HG02840 (cell line): Measurements from ENCODE around the gene FPR2.
"Not testable (repeated sequence)": the region's sequence is repeated elsewhere in the genome, so short reads cannot be mapped to it uniquely, and the experiment has no call there.

Source experiments
- ATAC-seq: cut with Tn5 transposase; IDR thresholded peaks from one replicate; pipeline ENCODE4 v1.9.1; 2021; ENCODE audit warnings: mild to moderate bottlenecking, moderate library complexity, moderate number of reproducible peaks; ENCODE audit not compliant: unreplicated experiment, low FRiP score

Gene FPR2

DNA sequence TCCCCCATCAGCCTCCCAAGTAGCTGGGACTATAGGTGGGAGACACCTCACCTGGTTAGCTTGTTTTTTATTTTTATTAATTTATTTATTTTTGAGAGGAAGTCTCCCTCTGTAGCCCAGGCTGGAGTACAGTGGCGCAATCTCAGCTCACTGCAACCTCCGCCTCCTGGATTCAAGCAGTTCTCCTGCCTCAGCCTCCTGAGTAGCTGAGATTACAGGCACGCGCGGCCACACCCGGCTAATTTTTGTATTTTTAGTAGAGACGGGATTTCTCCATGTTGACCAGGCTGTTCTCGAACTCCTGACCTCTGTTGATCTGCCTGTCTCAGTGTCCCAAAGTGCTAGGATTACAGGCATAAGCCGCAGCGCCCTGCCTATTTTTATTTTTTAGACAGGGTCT lies 22.5 kb upstream of the FPR2 start:
- ATAC-seq, result not testable (repeated sequence)

DNA sequence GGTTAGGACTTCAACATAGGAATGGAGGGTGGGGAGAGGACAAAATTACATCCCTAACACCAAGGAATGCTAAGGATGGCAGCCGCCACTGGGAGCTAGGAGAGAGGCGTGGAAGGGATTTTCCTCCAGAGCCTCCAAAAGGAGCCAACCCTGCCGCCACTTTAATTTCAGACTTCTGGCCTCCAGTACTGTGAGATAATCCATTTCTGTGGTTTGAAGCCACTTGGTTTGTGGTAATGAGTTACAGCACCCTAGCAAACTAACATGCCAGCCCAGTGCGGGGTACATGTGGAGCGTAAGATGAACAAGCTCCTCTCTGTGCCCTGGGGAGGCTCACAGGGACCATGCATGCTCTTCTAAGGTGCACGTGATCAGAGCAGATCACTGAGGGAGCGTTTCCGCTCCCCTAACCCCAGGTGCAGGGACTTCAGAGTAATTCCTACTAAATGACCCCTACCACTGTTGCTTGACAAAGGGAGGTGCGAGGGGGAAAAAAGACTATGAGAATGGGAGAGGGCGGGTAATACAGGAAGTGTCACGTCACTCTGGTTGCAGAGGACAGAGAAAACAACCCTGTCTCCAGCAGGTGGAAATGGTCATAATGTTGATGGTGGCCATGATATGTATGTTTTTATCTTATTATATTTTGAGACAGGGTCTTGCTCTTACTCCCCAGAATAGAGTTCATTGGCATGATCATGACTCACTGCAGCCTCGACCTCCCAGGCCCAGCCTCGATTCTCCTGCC lies 21.3 kb upstream of the FPR2 start:
- ATAC-seq, result no peak

DNA sequence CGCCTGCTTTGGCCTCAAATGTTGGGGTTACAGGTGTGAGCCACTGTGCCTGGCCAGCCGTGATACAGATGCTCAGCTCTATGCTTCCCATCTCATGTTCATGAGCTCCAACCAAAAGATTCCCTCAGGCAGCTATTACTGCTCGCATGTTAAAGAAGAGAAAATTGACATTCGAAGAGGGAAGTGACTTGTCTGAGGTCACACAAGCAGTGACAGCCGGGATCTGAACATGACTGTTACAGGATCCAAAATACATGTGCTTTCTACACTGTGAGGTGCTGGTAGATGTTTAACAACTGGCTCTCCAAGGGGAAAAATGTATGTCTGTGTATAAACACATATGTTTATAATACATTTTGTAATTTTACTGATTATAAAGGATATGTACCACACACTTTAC lies 20.6 kb upstream of the FPR2 start:
- no peak for ATAC-seq

DNA sequence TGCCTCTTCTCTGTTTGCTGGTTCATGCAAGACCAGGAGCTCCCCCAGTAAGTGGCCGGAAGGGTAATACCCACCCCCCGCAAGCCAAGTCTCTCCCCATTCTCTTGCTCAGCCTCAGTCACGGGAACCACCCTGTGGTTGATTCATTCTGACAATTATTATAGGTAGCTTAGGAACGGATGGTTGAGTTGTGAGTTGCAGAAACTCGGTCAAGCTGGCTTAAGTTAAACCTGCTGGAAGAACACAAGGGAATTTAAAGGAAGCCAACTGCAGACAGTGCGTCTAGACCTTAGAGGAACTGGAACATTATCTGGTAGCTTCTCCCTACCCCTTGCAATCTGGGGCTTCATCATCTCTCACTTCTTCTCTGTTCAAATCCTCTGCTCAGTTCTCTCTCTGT lies 18.2 kb upstream of the FPR2 start:
- no peak for ATAC-seq

DNA sequence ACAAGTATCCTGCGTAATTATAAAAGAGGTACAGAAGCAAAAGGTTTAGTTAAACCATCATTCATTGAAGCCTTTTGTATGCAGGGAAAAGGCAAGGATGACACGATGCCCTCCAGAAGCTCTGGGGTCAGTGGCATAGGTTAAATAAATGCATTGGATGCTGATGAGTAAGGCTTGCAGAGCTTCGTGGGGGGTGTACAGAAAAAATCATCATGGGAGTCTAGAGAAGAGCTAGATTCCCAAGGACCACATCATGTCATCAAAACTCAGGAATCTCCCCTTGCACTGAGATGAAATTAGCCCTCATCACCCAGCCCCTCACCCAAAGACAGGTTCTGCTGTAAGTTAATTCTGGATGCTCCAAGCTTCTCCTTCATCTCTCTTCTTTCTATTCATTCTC lies 17.6 kb upstream of the FPR2 start:
- no peak for ATAC-seq

DNA sequence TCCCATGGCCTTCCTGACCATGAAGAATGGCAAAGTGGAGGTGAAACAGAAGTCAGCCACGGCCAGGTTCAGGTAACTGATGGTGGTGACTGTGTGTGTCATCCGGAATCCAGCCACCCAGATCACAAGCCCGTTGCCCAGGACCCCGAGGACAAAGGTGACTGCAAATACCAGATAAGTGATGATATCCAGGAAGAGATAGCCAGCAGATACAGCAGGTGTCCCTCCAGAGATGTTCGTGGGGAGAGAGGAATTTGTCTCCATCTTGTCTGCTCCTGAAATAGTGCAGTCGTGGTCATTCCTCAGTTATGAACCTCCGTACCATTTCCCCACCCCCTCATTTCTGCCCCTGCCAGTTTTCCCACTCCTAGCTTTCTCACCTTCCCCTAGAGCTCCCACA lies 14.2 kb upstream of the FPR2 start:
- no peak for ATAC-seq

DNA sequence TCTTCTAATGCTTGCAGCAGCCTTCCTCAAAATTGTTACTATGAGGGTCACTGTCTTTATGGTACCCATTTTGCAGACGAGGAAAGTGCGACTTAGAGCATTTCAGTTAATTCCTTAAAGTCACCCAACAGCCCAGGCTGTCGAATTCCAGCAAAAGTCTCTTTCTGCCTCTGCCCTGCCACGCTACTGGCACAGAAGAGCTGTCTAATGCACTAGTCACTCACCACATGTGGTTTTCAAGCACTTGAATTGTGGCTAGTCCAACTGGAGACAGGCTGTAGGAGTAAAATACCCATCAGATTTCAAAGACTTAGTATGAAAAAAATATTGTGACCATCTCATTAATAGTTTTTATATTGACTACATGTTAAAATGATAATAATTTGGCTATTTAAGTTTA lies 11.0 kb upstream of the FPR2 start:
- ATAC-seq, result no peak

DNA sequence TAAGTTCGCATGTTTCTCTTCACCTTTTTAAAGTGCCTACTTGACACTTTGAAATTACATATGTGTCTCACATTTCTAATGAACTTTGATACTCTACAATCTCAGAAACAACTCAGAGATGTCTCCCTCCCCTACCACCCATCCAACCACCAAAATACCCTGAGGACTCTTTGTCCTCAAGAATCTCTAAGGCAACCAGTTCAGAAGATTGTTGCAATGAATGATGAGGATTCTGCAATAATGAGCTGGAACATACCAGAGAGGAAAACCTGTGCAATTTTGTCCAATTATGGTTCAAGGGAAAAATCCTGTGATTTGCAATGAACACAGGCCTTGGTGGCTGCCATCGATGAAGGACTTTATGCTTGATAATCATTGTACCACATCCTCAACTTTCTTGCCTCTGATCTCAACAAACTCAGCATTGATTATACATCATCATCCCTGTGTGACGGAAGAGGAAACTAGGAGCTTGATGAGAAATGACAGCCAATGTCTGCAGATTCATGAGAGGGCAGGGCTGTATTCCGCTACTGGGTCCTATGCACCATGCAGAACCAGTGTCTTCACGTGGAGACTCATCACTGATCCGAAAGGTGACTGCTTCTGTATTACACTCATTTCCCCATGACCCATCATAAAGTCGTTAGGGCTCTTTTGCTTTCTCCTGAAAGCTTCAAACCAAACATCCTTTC lies 10.4 kb upstream of the FPR2 start:
- no peak for ATAC-seq

DNA sequence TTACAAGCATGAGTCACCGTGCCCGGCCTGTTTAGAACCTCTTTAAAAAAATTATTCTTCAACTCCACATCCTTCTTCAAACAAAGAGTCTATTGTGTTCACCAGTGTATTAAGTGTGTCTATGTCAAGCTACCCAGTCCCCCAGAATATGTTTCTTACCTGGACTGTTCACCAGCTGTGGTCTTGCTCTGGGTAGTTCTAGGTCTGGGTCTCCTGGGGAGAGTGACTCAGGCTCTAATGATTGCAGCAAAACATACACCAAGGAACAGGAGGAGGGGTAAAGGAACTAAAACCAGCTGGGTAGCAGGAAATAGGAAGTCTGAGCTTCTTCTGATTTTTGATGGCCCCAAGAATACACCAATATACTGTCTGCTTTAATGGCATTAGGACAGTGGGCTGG lies 9.3 kb upstream of the FPR2 start, which contains the start of gene FPR1:
FPR1 (minus strand) TSS at position 224 of the 400 bp plus-strand sequence. CDS start 4,884 bp downstream, outside the sequence.
- no peak for ATAC-seq

DNA sequence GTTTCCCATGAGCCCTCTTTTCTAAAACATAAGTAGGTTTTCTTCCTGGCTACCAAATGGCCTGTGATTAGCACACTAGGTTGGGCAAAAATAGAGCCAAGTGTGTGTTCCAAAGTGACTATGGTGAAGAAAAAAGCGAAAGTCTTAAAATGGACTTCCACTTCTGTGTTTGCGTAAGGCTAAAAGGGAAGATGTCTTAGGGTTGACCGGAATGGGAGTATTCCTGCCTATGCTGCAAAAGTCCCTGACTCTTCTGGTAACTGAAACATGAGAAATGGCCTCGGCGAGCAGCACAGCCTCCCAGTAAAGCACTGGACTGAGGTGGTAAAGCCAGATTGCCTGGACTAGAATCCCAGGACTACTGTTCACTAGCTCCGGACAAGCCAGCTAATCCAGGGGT lies 6.9 kb upstream of the FPR2 start:
- no peak for ATAC-seq

DNA sequence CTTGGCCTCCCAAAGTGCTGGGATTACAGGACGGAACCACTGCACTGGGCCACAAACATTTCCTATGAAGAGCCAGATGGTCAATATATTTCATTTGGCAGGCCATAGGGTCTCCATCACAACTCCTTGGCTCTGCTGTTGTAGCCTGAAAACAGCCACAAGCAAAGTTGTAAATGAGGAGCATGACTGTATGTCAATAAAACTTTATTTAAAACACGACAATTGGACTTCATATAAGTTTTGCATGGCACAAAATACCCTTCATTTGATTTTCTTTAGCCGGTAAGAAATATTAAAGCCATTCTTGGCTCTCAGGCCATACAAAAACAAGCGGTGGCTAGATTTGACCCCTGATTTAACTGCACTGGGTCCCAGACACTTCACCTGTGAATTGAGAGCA lies 6.2 kb upstream of the FPR2 start:
- ATAC-seq, result no peak

DNA sequence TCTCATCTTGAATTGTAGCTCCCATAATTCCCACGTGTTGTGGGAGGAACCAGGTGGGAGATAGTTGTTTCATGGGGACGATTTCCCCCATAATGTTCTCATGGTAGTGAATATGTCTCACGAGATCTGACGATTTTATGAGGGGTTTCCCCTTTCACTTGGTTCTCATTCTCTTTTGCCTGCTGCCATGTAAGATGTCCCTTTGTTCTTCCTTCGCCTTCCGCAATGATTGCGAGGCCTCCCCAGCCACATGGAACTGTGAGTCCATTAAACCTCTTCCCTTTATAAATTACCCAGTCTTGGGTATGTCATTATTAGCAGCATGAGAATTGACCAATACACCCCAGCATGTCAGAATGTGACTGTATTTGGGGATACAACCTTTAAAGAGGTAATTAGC lies 5.4 kb upstream of the FPR2 start:
- ATAC-seq, result no peak

DNA sequence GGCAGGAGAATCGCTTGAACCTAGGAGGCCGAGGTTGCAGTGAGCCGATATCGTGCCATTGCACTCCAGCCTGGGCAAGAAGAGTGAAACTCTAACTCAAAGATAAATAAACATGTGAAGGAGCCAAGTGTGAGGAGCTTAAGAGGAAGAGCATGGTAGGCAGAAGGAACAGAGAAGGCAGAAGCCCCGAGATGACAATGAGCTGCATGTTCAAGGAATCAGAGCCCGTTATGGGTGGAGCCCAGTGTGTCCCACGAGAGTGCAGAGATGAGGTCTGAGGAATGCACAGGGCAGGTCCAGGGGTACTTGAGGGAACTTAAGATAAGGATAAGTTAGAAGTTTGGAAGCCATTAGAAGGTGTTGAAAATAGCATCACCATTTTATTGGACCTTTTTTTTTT lies 716 bp downstream of the FPR2 start:
- ATAC-seq, result no peak

DNA sequence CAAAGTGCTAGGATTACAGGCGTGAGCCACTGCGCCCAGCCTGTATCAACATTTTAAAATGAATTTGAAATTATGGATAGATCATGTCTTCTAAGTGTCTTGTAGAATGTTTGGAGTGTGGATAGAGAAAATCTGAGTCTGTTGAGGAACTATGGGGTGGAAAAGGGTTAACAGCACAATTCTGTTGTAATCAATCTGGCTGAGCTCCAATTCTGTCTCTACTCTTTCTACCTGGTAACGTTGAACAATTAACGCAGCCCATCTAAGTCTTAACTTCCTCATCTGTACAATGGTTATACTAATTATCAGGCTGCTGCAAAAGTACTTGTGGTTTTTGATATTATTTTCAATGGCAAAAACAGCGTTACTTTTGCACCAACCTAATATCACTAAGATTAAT lies 4.1 kb downstream of the FPR2 start:
- ATAC-seq, result no peak

DNA sequence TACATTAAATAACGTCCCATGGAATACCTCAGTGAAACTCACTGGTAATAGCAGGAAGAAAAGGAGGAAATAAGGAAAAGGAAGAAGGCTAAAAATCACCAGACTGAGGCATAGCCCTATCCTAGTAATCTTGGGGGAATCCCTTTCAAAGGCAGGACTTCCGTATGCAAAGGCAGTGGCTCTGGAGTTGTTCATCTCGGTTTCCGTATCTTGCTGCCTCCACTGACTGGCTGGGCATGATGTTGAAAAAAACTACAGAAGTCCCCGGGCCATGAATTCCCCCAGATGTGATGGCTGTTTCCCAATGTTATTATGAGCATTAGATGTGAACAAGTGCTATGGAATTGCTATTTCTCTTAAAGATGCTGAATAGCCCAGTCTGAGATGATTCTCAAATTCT lies 5.5 kb downstream of the FPR2 start:
- no peak for ATAC-seq

DNA sequence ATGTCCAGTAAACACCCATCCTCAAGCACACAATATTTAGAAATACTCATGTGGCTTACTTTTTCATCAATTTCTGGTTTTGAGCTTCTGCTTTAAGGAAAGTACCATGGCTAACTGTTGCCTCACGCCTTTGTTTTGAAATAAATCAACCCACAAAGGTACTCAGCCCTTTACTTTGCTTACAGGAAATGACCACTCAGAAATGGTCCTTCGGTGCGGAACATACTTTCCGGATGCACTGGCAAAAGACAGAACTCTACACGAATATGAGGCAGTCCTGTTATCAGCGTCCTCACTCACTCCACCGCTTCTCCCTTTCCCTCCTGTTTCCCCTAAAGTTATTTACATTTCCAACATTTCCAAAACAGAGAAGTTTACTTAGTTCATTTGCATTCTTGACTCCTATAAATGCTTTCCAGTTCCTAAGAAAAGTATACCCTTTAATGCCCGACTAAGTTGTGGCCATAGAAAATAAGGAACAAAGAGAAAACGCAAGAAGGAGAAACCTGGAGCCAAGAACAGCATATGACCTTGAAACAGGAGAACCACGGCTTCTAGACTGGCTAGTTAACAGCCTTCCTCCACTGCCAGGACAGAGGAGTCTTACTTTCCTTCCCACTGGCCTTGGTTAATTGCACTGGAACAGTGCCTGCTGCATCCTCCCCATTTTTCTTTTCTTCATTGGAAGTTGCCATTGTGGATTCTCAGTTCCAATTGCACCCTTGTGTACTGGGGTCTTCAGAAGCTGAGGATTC lies 10.6 kb downstream of the FPR2 start:
- ATAC-seq, result no peak

DNA sequence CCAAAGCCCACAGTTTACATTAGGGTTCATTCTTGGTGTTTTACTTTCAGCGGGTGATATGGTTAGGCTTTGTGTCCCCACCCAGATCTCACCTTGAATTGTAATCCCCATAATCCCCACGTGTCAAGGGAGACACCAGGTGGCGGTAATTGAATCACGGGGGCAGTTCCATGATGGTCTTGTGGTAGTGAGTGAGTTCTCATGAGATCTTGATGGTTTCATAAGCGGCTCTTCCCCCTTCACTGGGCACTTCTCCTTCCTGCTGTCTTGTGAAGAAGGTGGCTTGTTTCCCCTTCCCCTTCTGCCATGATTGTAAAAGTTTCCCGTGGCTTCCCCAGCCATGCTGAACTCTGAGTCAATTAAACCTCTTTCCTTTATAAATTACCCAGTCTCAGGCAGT lies 12.0 kb downstream of the FPR2 start:
- no peak for ATAC-seq

DNA sequence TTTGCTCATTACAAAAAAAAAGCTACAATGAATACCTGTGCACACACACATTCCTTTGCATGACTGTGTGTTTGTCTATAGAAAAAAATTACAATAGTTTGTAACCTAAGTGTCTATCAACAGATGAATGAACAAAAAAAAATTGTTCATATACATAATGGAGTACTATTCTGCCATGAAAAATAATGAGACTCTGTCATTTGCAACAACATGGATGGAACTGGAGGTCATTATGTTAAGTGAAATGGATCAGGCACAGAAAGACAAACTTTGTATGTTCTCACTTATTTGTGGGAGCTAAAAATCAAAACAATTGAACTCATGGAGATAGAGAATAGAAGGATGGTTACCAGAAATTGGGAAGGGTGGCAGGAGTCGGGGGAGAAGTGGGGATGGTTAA lies 15.6 kb downstream of the FPR2 start:
- not testable (repeated sequence) for ATAC-seq

DNA sequence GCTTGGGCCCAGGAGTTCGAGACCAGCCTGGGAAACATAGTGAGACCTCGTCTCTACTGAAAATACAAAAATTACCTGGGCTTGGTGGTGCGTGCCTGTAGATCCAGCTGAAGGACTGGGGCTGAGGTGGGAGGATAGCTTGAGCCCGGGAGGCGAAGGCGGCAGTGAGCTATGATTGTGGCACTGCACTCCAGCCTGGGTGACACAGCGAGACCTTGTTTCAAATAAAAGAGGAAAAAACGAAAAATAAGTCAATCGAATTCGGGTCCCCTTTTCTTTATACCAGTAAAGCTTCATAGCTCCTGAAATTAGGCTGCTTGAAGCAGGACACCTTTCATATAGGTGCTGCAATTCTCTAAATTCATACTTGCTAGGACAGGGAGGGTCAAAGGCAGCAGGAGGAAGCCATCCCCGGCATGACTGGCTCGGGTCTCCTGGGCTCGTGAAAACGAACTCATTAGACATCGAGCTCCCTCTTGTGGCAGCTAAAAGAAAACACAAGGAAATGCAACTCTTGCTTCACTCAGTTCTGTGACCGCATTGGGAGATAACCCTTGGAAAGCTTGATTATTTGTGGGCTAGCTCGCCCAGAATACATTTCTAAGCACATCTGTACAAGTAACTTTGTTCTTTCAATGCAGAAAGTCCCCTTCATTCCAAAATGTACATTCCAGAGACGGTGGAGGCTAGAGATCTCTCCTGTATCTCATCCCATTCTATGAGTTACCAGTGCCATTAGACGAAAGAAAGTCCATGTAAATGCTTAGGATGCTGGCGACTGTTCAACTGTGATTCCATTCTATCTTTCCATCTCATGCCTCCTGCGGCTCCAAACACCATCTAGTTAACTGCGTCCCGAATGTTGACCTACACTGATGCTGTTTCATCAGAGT lies 16.8 kb downstream of the FPR2 start:
- no peak for ATAC-seq

DNA sequence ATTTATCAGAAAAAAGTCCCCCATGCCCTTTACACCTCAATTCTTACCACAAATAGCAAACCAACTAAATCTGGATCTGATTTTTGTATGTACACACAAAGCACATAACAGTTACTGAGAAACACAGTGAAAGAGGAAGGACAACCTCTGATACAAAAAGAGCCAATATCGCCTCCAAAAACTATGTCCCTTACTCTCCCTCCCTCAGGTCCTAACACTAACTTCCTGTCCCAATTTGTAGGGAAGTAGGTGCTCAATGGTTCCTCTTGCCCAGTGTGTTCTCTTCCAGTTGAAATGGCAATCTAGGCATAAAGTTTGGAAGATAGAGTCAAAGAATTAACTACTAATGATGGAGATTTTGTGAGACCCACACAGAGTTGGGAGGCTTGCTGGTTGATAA lies 18.2 kb downstream of the FPR2 start:
- no peak for ATAC-seq

DNA sequence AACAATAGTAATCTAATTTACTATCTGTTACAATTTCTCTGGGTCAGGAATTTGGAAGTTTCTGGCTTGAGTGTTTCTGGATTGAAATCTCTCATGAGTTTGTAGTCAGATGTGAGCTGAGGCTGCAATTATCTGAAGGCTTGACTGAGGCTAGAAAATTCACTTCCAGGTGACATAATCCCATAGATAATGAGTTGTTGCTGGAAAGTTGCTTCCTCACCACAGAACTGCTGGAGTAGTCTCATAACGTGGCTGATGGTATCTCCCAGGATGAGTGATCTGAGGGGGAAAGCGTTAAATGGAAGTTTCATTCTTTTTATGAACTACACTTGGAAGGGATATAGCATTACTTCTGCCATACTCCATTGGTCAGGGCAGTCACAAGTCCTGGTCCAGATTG lies 18.7 kb downstream of the FPR2 start:
- no peak for ATAC-seq
